Measurements from ENCODE around the gene TSFM.

- no peak for TF ChIP-seq RAD21 (IDR thresholded peaks at IDR 0.05)
- no peak for TF ChIP-seq ZBTB33 (IDR thresholded peaks at IDR 0.05)
Measured at GRCh38 chr12:57811028-57811755, 28.6 kb downstream of the TSFM start.

Data from liver (tissue), 2 donors.